A549 (cell line): ENCODE measurements around the gene LRRC57. TPM values are rescaled to one million over a fixed set of nuclear protein-coding genes. Genes with fewer than 3 reads are reported as not detected.

Experiments used
- ATAC-seq, 2 experiments: fragments of 200-7000 bp in 1 of 2; fragments of >200 bp in 1 of 2; cut with Nextera tagmentation in 1 of 2; cut with Tn5 transposase in 1 of 2; 3 replicates each; pipeline versions ENCODE4 v1.8.0 to v1.9.1; 2018 to 2020; ENCODE audit warnings: mild to moderate bottlenecking in 1 of 2, moderate library complexity in 1 of 2
- CTCF ChIA-PET: fragments of 300-600 bp; sonication (Branson Sonifier 250); formaldehyde crosslinking; extraction: SDS; loops from one replicate; lab custom pipeline; 2021; ENCODE audit warnings: antibody characterized with exemption, inconsistent platforms; lab: Yijun Ruan, JAX
- POLR2A ChIA-PET: fragments of 350-600 bp; formaldehyde crosslinking; extraction: SDS; loops from one replicate; lab custom pipeline; 2021; ENCODE audit warnings: antibody characterized with exemption, inconsistent platforms; lab: Yijun Ruan, JAX
- DNase-seq, 2 experiments: peaks; one replicate each; pipeline versions ENCODE4 v3.0.0 to v3.0.0-alpha.2; 2011 to 2016; ENCODE audit warnings: low read depth in 1 of 2, low spot score in 1 of 2
- FAIRE-seq: peaks from 2 replicates; lab custom pipeline; 2011; peaks lifted over from hg19 to GRCh38; lab: Jason Lieb, UNC
- H3K27ac ChIP-seq, 2 experiments: fragments of >200 bp; sonication (Bioruptor Twin); formaldehyde crosslinking; 3 replicates each; pipeline ENCODE4 v1.5.1; 2016 to 2017
- H3K4me1 ChIP-seq: fragments of >200 bp; sonication (Bioruptor Twin); formaldehyde crosslinking; 3 replicates; pipeline ENCODE4 v1.6.1; 2016
- H3K4me2 ChIP-seq: fragments of >200 bp; sonication (Bioruptor Twin); formaldehyde crosslinking; 3 replicates; pipeline ENCODE4 v1.6.1; 2016
- H3K4me3 ChIP-seq: fragments of >200 bp; sonication (Bioruptor Twin); formaldehyde crosslinking; 3 replicates; pipeline ENCODE4 v1.5.1; 2016
- H3K9me3 ChIP-seq: fragments of >200 bp; sonication (Bioruptor Twin); formaldehyde crosslinking; 3 replicates; pipeline ENCODE4 v1.6.1; 2016
- ATOH8 ChIP-seq: fragments of 250-450 bp; sonication (Bioruptor Pico); IDR thresholded peaks from 2 replicates; pipeline ENCODE4 v1.5.0; 2020; ENCODE audit warnings: low read depth, mild to moderate bottlenecking, moderate library complexity
- CBX2 ChIP-seq: fragments of 200-600 bp; sonication (generic); IDR thresholded peaks from 2 replicates; pipeline ENCODE4 v1.6.1; 2016; ENCODE audit warnings: low read depth, mild to moderate bottlenecking, borderline replicate concordance
- CEBPB ChIP-seq, 2 experiments: fragments of >200 bp in 1 of 2; sonication (Bioruptor Twin) in 1 of 2; formaldehyde crosslinking in 1 of 2; IDR thresholded peaks; 2 replicates each; pipeline ENCODE4 v1.6.1; 2012 to 2016
- ELK1 ChIP-seq: fragments of 150-350 bp; IDR thresholded peaks from 2 replicates; pipeline ENCODE4 v1.6.1; 2014; ENCODE audit warnings: low read depth, mild to moderate bottlenecking, low read length
- ESRRA ChIP-seq: fragments of 150-350 bp; IDR thresholded peaks from 2 replicates; pipeline ENCODE4 v1.6.1; 2014; ENCODE audit warnings: mild to moderate bottlenecking, low read length, borderline replicate concordance
- FOSB ChIP-seq: fragments of 250-450 bp; sonication (Bioruptor Pico); IDR thresholded peaks from 2 replicates; pipeline ENCODE4 v1.5.0; 2020; ENCODE audit warnings: mild to moderate bottlenecking, moderate library complexity
- HEYL ChIP-seq: fragments of 250-450 bp; sonication (Bioruptor Pico); IDR thresholded peaks from 2 replicates; pipeline ENCODE4 v1.8.0; 2021; ENCODE audit warnings: mild to moderate bottlenecking, moderate library complexity
- HOXB5 ChIP-seq: fragments of 250-450 bp; sonication (Bioruptor Pico); IDR thresholded peaks from 2 replicates; pipeline ENCODE4 v1.5.0; 2020; ENCODE audit warnings: mild to moderate bottlenecking, moderate library complexity
- MAFK ChIP-seq: fragments of 450-650 bp; IDR thresholded peaks from 2 replicates; pipeline ENCODE4 v1.6.1; 2014; ENCODE audit not compliant: partially characterized antibody
- MAZ ChIP-seq: fragments of 150-350 bp; IDR thresholded peaks from 2 replicates; pipeline ENCODE4 v1.6.1; 2014; ENCODE audit warnings: antibody characterized with exemption, low read depth, low read length, borderline replicate concordance
- MYC ChIP-seq: IDR thresholded peaks from 2 replicates; pipeline ENCODE4 v1.6.1; 2012; ENCODE audit warnings: mild to moderate bottlenecking, inconsistent platforms, low read length, improper control_type of control experiment, borderline replicate concordance
- RCOR1 ChIP-seq: fragments of 150-350 bp; IDR thresholded peaks from 2 replicates; pipeline ENCODE4 v1.6.1; 2014; ENCODE audit warnings: antibody characterized with exemption, low read length, low read depth
- REST ChIP-seq: fragments of 200-600 bp; sonication (generic); IDR thresholded peaks from 2 replicates; pipeline ENCODE4 v1.6.1; 2016; ENCODE audit warnings: antibody characterized with exemption, mild to moderate bottlenecking, moderate library complexity
- SMC3 ChIP-seq: fragments of >200 bp; sonication (Bioruptor Twin); formaldehyde crosslinking; IDR thresholded peaks from 3 replicates; pipeline ENCODE4 v1.6.1; 2018; ENCODE audit warnings: inconsistent platforms
- TFCP2L1 ChIP-seq: fragments of 250-450 bp; sonication (Bioruptor Pico); IDR thresholded peaks from 2 replicates; pipeline ENCODE4 v1.5.0; 2021; ENCODE audit warnings: mild to moderate bottlenecking
- USF2 ChIP-seq: fragments of 450-650 bp; IDR thresholded peaks from 2 replicates; pipeline ENCODE4 v1.6.1; 2014; ENCODE audit warnings: antibody characterized with exemption
- ZC3H11A ChIP-seq: fragments of 450-650 bp; IDR thresholded peaks from 2 replicates; pipeline ENCODE4 v1.6.1; 2014; ENCODE audit warnings: antibody characterized with exemption, mild to moderate bottlenecking
- WGBS: methylation state at CpG from one replicate; pipeline ENCODE4 v1.1.6; 2017; ENCODE audit errors: missing lambda C conversion rate; 5-methylcytosine and 5-hydroxymethylcytosine counted together
- polyA plus RNA-seq, 4 experiments: library from polyadenylated mRNA; depleted of rRNA in 3 of 4; stranded (reverse); fragments of >200 nt; fragmentation: RNase III in 1 of 4; extraction: RNeasy Plus Mini Kit Qiagen cat#74134 plus additional on column Dnase treatment in 1 of 4; gene quantifications; 2 replicates in 3 of 4; 3 replicates in 1 of 4; pipeline ENCODE4 v1.2.3, GENCODE V29; 2011 to 2017

Gene LRRC57
- polyA plus RNA-seq, 2 of the 4 experiments (the other 2 are of a cell fraction), result 7.4 to 12.3 TPM

GRCh38 chr15:42503825-42504224 is 44.8 kb downstream of the LRRC57 start (continued):
- no peak for TF ChIP-seq MAFK
- no peak for TF ChIP-seq ESRRA
- no peak for TF ChIP-seq CBX2
- no peak for TF ChIP-seq USF2

- TF ChIP-seq ESRRA, result no peak
- TF ChIP-seq REST, result no peak
- no peak for TF ChIP-seq HOXB5 (CRISPR knock-in tag)
- TF ChIP-seq HEYL (CRISPR knock-in tag), result no peak
- TF ChIP-seq RCOR1, result no peak
- no peak for TF ChIP-seq ATOH8
- TF ChIP-seq ZC3H11A, result no peak
- no peak for TF ChIP-seq TFCP2L1
- no peak for TF ChIP-seq ELK1
- no peak for TF ChIP-seq FOSB (CRISPR knock-in tag)
- no peak for TF ChIP-seq CEBPB (IDR thresholded peaks at IDR 0.05)
- TF ChIP-seq, all 56 proteins: peak for 0
- ATAC-seq (no peak), FAIRE-seq (no peak), DNase-seq (no peak)
- H3K4me3 ChIP-seq, result no peak overlapping the region
- H3K27ac ChIP-seq, result no peak overlapping the region
- POLR2A ChIA-PET, result no interaction called here
- no peaks in the 10 kb centered on the region for H3K9me3 ChIP-seq
- CTCF ChIA-PET, result interaction anchor here (0.6 kb wide), 1 partner anchor 203 kb away, joined by 3 read pairs; no protein-coding TSS in a partner anchor
- no peaks in the 10 kb centered on the region for H3K4me1 ChIP-seq
- WGBS, result 87% methylated on average over 4 of the region's 4 CpGs
- H3K4me2 ChIP-seq, result no peak overlapping the region
Observed at GRCh38 chr15:42502477-42502876, 46.1 kb downstream of the LRRC57 start.

GRCh38 chr15:42499858-42500609 is 48.6 kb downstream of the LRRC57 start:
- Histone ChIP-seq H3K27ac (no peak overlapping the region), H3K4me1 (no peaks in the 10 kb centered on the region), H3K9me3 (no peaks in the 10 kb centered on the region), H3K4me3 (no peak overlapping the region), H3K4me2 (no peak overlapping the region)
- no peak for TF ChIP-seq MAZ
- TF ChIP-seq MYC, result no peak
- TF ChIP-seq SMC3, result no peak
- no peak for DNase-seq
- no peak for FAIRE-seq
- no peak for ATAC-seq
- 86% methylated on average over 9 of the region's 12 CpGs for WGBS
- ChIA-PET CTCF (interaction anchor here (1.0 kb wide), 1 partner anchor 28 kb away, joined by 3 read pairs; no protein-coding TSS in a partner anchor), POLR2A (interaction anchor here (1.5 kb wide), 1 partner anchor 9 kb away, joined by 4 read pairs; the partner anchor contains the start of gene ZNF106)
